ENCODE data around the gene MAP7.

- TF ChIP-seq POLR2A (IDR thresholded peaks at IDR 0.05) (no peak), CTCF (IDR thresholded peaks at IDR 0.05) (no peak)
These were observed 202.4 kb downstream of the MAP7 start for GRCh38 chr6:136347847-136348246.
